Inferior parietal cortex (tissue), 1 donor: ENCODE data around the gene MTA3.
A peak's percentile ranks its signal among the peaks of the same experiment; 100 is the strongest.

Experiments
- DNase-seq: peaks from one replicate; pipeline ENCODE4 v3.0.0-alpha.2; 2016; ENCODE audit errors: extremely low spot score

Gene MTA3

DNA sequence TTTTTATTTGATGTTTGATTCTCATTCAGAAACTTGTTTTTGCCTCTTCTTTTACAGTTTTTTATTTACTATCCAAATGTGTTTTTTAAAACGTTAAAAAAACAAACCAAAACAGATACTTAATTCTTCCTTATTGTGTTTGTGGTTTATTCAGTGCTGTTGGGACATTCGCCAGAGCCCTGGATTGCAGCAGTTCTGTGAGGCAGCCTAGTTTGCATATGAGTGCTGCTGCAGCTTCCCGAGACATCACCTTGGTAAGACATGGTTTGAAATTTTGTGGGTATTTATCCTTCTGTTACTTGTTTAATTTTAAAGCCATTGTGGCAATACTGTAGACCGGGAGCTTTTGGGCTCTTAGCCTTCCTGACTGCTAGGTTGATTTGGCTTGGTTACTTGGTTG lies 91.2 kb downstream of the MTA3 start:
- DNase-seq: no peak

DNA sequence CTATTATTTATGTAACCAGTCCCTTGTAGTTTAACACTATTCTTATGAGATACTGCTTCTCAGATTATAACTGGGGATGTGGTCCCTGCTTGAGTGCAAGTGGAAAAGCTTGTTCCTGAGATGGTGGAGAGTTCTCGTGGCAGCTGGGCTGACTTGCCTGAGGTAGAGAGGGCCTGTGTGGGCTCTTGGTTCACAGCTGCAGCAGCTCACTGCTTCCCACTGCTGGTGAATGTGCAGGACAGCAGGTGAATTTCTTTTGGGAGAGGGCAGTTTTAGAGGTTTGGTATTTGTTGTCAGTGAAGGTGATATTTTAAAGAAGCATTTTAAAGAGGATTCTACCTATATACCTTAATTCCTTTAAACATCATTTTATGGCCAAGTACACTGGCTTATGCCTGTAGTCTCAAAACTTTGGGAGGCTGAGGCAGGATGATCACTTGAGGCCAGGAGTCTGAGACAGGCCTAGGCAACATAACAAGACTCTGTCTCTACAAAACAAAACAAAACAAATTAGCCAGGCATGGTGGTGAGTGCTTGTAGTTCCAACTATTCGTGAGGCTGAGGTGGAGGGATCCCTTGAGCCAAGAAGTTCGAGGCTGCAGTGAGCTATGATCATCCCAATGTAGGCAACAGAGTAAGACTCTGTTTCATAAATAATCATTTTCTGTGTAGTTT lies 94.8 kb downstream of the MTA3 start:
- DNase-seq: peak; percentile 82

DNA sequence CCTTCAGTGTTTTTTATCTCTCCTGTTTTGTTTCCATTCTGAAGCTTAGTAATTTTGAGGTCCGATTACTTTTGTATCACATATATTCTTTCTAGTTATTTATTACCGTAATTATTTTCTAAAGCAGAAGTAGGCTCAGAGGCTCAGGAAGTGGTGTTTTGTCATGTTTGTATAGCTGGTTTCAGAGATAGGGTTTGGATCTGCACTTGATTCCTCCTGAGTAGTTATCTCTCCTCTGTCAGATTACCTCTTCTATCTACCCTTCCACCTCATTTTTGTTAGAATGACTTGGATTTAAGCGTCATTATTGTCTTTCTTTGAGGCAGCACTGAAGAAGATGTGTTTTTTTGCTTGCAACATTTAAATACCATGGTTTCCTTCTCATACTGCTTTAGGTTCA lies 95.4 kb downstream of the MTA3 start:
- DNase-seq: no peak

DNA sequence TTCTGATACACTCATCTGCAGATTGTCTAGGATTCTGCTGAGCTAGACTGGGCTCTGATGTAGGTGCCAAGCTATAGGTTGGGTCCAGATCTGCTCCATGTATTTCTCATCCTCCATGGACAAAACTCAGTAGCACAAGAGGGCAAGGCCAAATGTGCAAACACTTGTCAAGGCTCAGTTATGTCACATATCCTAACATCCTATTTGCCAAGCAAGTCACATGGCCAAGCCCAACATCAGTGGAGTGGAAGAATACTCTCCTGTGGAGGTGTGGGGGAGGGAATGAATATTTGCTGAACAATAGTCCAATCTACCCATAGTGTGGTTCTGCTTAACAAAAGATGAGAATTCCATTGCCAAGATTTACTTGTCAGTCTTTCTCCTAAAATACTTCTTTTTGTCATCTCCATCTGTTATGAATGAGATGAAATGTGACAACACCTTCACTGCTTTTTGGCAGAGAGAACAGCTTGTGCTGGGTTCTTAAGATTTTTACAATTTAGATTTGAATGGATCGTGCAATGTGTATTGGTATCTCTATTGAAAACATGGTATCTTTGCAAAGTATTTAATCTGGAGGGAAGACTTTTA lies 105.7 kb downstream of the MTA3 start:
- peak; percentile 35 for DNase-seq

DNA sequence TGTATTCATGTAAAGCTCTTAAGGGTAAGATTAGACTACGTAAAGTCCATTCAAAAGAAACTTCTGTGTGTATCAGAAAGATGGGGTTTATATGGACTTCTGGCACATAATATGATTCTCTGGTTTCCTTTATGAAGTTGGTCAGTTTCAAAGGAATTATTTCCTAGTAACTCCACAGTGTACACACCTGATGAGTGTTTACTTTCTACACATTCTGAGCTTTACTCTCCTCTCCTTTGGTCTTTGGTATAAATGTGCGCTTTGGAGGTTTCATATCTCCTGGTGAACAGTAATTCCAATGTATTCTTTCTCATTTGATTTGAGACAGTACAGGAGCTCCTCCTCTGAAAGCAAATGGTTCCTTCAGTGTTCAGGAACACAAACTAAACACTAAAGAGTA lies 107.4 kb downstream of the MTA3 start:
- DNase-seq: no peak

DNA sequence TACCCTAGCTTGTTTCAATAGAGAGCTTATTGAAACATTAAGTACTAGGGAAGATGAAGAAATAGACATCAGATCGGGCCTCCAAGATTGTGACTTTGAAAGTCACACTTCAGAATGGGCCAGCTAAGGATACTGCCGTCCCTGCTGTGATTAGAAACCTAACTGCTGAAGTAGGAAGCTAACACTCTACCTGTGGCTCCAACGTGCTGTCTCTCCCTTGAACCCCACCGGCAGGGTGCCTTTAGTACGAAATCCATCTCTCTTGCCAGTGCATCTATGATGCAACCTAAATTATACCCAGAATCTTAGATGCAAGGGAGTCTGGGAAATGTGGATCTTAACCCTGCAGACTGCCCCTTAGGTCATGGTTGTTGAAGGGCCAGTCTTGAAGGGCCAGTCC lies 116.9 kb downstream of the MTA3 start:
- no peak for DNase-seq

DNA sequence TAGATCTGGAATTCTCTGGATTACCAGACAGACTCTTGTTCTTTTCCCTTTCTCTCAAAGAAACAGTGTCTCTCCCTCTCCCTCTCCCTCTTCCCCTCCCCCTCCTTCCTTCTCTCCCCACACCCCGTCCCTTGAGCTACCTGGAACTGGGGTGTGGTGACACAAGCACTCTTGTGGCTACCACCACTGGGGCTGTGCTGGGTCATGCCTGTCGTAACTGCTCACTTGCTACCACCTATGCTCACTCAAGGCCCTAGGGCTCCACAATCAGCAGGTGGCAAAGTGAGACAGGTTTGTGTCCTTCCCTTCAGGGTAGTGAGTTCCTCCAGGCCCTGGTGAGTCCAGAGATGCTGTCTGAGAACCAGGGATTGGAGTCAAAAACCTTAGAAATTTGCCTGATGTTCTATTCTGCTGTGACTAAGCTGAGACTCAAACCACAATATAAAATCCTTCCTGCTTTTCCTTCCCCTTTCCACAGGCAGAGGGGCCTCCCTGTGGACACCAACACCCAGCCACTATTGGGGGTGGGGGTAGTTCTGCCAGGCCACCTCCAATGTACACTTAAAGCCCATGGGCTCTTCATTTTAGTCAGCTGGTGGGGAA lies 124.7 kb downstream of the MTA3 start:
- DNase-seq: no peak

DNA sequence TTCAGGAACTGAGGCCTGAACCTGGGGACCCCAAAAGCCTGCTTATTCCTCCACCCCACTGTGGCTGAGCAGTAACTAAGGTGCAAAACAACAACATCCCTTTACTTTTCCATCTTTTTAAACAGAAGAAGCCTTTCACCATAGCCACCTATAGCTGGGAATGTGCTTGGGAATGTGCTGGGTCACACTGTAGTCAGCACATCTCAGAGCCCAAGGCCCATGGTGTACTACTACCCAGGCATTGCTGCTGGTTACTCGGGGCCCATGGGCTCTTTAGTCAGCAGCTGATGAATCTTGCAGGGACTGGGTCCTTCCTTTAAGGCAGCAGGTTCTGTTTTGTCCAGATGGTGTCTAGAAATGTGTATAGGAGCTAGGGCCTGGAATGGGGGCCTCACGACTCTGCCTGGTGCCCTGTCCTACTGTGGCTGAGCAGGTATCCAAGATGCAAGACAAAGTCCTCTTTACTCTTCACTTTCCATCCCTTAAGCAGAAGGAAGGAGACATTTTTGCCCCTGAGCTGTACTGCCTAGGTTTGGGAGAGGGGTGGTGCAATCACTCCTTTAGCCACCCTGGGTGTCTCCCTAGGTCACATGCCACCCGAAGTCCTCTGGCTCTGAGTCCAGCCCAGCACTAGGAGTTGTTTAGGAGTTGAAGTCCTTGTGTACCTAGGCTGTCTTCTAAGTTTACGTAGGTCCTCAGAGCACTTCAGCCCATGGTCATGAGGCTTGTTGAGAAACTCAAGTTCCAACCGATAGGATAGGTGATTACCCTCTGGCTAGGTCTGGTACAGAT lies 125.5 kb downstream of the MTA3 start:
- DNase-seq: no peak

DNA sequence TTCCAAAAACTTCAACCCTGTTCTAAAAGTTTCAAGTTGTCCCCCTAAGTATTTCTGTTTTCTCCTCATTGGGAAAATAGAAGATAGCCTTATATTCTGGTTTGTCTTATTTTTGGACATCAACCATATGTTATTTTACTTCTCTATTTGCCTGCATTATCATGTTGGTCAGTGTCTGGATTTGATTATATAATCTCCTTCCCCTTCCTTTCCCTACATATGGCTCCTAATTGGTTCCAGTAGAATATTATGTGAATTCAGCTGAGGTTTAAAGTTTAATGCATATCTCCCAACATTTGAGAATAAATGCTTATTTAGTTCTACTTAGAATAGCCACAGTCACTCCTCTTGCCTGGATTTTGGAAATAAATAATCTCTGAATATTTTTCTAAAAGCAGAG lies 128.6 kb downstream of the MTA3 start:
- DNase-seq: no peak

DNA sequence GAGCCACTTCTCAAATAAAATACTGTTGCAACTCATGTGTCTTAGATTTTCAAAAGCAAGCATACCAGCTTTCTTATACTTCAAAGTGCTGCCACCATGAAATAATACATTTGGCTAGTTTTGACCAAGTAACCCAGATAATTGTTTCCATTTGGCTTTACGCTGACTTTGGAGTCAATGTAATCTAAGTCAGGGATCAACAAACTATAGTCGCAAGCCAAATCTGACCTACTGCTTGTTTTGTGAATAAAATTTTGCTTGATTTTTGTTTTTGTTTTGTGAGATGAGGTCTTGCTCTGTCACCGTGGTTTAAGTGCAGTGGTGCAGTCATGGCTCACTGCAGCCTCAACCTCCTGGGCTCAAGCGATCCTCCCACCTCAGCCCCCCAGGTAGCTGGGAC lies 130.5 kb downstream of the MTA3 start:
- no peak for DNase-seq

DNA sequence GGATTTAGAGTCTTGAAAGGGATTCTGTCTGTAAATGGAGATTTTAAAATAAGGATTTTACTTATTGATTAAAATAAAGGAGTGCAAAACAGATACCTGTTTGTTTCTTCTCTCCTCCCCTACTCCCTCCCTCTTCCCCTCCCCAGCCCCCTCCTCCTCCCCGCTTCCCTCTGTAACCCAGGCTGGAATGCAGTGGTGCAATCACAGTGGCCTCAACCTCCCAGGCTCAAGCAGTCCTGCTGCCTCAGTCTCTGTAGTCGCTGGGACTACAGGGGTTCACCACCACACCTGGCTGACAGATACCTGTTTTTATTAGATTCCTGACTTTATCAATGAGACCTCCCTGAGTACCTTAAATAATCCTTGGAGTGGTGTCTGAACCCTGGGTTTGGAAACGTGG lies 138.4 kb downstream of the MTA3 start:
- no peak for DNase-seq

DNA sequence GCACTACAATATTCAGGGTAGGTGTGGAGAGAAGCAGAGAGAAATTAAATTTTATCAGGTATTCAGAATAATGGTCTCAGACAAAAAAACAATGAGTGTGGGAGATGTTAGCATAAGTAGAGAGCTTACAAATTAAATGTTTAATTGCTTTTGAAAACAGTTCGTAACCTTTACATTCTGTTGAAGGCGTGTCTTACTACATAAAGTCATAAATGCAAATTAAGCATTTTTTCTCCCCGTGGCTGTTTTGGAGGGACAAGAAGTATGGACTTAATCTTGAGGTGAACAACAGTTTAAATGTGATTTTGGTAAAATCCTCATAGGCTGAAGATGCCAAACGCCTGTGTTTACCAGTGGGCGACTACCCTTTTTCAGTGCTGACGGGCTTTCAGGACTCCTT lies 139.7 kb downstream of the MTA3 start:
- no peak for DNase-seq

DNA sequence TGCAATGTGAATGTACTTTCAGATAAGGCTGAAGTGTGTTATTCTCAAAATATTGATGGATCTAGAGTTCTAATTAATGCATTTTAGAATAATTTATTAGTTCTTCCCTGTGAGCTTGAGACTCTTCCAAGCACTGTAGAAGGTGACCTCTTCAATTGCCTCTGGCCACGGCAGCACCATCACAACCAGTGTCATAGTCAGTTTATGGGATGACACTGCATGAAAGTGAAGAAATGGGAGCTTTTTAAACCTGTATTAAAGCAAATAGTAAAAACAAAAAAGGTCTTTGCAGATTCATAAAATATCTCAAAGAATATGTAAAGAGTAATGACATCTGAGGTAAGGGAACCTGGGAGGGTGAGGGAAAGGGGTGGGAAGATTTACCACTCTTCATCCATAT lies 143.5 kb downstream of the MTA3 start:
- no peak for DNase-seq

DNA sequence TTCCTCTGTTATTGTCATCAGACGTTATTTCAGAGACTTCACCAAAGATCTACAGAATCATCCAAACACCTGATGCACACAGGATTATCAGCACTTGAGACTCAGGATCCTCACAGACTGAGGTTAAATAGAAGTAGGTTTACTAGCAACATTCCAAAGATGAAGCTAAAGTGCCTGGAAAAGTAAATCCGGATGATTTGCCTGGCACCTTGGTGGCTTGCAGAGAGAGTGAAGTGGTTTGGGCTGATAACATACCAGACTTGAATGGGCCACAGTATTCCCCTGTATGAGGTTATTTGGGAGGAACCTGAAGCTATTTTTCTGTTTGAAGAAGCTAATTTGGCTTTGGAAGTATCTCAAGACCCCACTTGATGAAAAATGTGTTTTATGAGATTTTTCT lies 144.5 kb downstream of the MTA3 start:
- DNase-seq: no peak

DNA sequence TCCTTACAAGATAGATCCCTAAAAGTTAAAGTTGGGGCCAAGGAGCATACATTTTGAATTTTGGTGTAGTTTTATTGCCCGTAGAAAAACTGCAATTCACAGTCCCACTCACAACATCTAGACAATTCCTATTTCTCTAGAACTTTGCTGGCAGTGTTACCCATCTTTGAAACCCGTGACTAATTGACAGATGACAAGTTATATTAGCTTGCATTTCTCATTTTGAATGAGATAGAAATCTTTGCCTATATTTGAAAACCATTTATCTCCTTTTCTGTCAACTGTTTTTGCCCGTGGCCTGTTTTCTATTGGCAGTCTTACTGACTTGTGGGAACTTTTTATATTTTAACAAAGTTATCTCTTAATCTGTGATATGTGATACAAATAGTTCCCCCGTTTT lies 145.5 kb downstream of the MTA3 start:
- no peak for DNase-seq

DNA sequence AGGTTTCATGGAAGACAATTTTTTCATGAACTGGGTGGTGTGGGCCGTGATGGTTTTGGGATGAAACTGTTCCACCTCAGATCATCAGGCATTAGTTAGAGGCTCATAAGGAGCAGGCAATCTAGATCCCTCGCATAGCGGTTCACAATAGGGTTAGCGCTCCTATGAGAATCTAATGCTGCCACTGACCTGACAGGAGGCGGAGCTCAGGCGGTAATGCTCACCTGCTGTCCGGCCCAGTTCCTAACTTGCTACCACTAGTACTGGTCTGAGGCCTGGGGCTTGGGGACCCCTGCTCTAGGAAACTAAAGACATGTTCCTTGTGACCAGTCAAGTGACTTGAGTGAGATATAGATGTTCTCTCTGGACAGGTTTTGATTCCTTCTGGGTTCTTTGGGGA lies 146.3 kb downstream of the MTA3 start:
- no peak for DNase-seq

DNA sequence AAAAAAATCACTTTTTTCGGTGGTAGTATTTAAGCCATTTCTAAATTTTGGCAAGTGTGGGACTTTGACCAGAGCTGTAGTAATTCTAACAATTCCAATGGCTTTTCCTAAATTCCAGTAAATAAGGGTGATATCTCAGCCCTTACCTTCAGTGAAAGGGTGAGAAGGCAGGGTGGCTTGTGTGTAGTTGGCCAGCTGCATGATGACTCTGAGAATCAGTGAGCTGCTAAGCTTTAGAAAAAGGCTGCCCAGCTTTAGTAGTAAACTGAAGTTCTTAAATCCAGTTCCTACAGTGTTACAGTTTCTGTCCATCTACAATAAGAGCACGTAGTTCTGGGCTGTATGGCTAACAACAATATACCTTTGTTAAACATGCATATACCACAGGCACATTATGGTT lies 153.5 kb downstream of the MTA3 start:
- DNase-seq: no peak

DNA sequence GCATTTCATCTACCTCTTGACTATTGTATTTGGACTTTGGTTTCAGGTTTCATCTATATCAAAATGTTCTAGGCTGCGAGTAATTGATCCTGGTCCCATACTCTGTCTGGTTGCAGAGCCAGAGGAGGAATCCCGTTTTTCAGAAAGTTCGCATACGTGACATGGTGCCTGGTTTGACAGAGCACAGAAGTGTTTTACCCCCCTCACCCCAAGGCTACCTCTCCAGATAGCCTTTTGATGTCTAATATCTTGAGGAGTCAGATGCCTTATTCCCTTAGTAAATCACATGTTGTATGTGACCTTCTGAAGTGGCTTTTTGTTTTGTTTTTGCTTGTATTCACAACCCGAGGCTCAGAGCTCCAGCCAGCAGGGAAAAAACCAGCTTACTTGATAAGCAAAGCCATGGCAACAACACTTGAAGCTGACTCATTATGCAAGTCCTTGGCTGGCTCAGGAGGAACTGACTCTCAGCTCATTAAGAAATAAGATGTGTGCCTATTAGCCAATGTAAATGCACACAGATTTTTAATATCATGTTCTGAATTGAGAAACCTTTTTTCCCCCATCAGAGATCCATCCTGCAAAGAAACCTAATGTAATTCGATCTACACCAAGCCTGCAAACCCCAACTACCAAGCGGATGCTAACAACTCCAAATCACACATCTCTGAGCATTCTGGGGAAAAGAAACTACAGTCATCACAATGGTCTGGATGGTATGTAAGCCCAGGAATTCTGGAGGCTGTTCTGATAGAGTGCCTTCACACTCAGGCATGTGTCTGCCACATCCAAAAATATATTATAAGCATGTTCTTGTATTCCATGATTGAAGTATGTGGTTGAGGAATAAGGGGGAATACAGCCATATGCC lies 154.1 kb downstream of the MTA3 start:
- peak; percentile 60 for DNase-seq

DNA sequence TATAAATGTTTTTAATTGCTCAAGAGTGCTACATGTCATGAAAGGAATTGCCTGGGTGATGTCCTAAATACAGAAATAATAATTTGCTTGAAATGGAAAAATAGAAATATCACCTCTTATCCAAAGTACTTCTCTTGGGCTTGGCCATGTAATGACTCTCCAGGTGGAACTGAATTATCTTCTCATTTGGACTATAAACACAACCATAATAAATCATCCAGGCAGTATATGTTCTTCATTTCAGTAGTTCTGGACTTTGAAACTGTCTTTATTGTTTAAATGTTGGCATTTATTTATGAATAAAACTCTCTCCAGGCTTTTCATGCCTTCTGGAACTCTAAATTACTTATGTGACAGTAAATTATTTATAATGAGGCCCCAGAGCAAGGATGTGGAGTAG lies 155.0 kb downstream of the MTA3 start:
- no peak for DNase-seq

DNA sequence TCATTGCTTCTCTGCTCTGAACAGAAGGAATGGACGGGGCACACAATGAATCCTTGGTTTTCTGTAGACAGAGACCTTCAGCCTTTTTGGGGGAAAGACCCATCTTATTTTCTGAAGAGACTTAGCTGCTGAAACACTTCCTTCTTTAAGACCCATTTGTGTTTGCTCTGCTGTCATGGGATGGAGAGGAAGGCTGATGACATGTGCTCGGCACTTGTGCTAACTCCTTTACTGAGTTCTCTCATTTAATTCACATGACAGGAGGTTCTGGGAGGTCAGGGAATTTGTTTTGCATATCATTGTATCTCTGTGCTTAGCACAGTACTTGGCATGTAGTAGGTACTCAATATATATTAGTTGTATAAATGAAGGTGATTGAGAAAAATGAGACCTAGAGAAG lies 156.5 kb downstream of the MTA3 start:
- DNase-seq: no peak

DNA sequence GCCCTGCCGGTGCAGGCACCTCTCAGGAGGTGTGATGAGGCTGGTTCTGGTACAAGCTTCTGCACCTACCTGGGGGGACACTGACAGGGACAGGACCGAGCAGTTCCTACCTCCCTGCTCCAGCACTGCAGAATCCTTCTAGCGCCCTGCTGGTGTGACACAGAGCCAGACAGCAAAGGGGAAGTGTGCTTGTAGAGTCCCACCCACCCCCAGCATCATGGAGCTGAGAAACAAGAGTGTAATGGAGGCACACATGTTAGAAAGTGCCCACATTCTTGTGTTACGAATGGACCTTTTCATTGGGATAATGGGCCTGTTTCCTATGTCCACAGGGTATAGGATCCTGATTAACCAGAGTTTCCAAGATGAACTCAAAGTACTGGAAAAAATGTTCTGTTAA lies 157.2 kb downstream of the MTA3 start:
- DNase-seq: no peak

DNA sequence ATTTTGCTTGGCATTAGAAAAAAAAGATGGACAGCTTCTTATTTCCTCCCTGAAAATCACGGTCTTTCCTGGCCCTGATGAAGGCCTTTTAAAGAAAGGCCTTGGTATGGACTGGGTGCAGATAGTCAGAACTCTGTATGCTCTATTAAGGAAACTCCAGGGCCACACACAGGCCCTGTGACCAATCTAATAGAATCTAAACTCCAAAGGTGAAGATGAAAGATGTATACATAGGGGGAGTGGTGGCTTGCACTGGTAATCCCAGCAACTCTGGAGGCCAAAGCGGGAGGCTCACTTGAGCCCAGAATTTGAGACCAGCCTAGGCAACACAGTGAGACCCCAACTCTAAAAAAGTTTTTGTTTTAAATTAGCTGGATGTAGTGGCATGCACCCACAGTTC lies 158.2 kb downstream of the MTA3 start:
- DNase-seq: no peak
